MM.1S (cell line): Measurements from ENCODE around the gene PPP2R5B.

ENCODE experiments used
- EZH2 ChIP-seq: fragments of 300-600 bp; sonication (generic); optimal IDR thresholded peaks from 2 replicates; pipeline ENCODE3; 2017; ENCODE audit warnings: low read depth, mild to moderate bottlenecking, antibody characterized with exemption, low read length, mixed read lengths
- EZH2phosphoT487 ChIP-seq: fragments of 300-600 bp; sonication (generic); IDR thresholded peaks from 2 replicates; pipeline ENCODE4 v1.6.1; 2018; ENCODE audit warnings: antibody characterized with exemption, low read length
- TF ChIP-seq, protein P1 (sequence below): fragments of 300-600 bp; sonication (generic); IDR thresholded peaks from 2 replicates; pipeline ENCODE4 v1.5.1; 2016; ENCODE audit warnings: antibody characterized with exemption, low read length, mixed read lengths

DNA sequence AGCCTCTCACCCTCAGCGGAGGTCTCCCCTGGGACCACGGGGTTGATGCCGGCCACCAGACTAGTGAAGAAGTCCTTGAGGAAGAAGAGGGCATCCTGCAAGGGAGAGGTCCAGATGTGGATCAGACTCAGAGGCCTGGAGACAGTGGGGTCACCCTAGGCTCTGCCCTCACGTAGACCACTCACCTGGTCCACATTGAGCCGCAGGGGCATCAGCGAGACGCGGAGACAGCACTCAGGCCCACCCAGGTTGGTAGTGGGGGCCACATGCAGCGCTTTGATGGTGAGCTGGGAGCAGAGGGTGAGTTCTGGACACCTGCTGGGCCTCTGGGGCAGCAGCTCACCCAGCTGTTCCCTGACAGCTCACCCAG is 26.4 kb upstream of the PPP2R5B start:
- TF ChIP-seq, protein P1, sequence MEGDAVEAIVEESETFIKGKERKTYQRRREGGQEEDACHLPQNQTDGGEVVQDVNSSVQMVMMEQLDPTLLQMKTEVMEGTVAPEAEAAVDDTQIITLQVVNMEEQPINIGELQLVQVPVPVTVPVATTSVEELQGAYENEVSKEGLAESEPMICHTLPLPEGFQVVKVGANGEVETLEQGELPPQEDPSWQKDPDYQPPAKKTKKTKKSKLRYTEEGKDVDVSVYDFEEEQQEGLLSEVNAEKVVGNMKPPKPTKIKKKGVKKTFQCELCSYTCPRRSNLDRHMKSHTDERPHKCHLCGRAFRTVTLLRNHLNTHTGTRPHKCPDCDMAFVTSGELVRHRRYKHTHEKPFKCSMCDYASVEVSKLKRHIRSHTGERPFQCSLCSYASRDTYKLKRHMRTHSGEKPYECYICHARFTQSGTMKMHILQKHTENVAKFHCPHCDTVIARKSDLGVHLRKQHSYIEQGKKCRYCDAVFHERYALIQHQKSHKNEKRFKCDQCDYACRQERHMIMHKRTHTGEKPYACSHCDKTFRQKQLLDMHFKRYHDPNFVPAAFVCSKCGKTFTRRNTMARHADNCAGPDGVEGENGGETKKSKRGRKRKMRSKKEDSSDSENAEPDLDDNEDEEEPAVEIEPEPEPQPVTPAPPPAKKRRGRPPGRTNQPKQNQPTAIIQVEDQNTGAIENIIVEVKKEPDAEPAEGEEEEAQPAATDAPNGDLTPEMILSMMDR, result no peak
- TF ChIP-seq EZH2phosphoT487 (no peak), EZH2 (no peak)
